ENCODE results near the gene DOCK3.
"Not testable (repeated sequence)": the region's sequence is repeated elsewhere in the genome, so short reads cannot be mapped to it uniquely, and the experiment has no call there.

DOCK3 gene

DNA sequence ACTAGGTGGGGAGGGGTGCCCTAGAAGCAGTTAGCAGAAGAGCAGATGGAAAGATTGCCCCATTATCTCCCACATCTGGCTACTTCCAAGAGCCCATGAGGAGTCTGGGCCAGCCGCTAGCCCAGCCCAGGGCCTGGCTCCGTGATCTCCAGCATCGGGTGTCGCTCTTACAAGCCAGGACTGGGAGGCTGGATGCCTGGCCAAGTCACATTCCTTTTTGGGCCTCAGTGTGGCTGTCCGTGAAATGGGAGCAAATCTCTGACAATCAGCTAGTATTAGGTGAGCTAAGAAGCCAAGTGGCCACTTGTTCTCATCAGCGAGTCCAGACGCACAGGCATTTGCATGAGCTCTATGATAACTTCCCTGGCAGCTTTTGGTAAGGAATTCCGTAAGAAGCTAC, 23.3 kb upstream of the DOCK3 start:
- DNase-seq = no peak

GRCh38 chr3:50651920-50652529, 22.7 kb upstream of the DOCK3 start:
- DNase-seq = no peak

GRCh38 chr3:50652709-50653108, 22.0 kb upstream of the DOCK3 start:
- DNase-seq = peak; percentile 55 to 71

GRCh38 chr3:50653937-50654595, 20.7 kb upstream of the DOCK3 start:
- no peak for DNase-seq

- peak in 1 of 2 experiments; percentile 7 for DNase-seq
Observed at GRCh38 chr3:50655009-50655830, 19.5 kb upstream of the DOCK3 start.

DNA sequence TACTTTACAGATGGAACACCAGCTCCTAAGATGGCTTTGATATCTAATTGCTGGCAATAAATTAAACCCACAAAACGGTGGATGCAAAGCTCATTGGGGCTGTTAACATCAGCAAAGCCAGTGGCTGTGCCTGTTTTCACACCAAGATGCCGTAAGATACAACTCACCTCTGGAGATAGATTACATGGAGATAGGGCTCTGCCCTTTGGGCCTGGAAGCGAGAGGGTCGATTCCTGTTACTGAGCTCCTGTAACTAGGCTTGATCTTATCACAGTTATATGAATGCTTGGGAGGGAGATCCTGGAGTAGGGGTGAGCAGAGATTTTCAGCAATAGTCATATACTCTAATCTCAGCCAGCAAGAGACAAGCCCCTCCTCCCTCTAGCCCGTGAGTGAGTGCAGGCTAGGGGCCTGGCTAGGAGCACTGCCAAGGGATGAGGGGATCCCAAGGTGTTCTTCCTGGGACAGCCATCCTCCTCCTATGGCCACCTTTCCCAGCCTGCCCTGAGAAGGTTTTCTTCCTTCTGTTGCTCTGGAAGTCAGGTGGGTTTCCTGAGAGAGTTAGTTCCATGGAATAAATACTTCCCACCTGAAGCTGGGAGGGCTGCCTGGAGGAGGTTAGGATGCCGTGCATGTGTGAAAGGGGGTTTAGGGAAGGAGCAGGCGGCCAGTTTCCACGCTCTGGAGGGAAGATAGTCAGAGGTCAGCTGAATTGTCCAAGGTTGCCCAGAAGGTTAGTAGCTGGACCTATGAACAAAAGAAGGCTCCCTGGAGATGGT, 18.1 kb upstream of the DOCK3 start:
- no peak for DNase-seq

GRCh38 chr3:50657407-50657806, 17.3 kb upstream of the DOCK3 start:
- no peak for DNase-seq

GRCh38 chr3:50657816-50658215, 16.9 kb upstream of the DOCK3 start:
- no peak for DNase-seq

DNA sequence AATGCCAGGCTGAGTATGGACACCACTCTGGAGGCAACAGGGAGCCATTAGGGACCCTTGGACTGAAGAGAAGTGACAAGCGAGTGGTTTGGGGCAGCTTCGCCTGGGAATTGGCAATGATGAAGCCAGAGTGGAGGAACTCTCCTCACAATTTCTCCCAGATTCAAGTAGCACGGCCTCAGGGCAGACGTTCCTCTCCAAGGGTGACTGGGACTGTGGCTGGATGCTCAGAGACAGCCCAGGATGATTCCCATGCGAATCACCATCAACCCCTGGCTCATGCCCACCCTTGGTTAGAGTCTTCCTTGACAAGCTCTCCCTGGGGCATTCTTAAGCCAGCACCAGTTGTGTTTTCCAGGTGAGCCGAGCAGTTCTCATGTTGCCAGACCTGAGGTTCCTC, 16.3 kb upstream of the DOCK3 start:
- DNase-seq = no peak

- no peak for DNase-seq
Observed at GRCh38 chr3:50658831-50659230, 15.9 kb upstream of the DOCK3 start.

DNA sequence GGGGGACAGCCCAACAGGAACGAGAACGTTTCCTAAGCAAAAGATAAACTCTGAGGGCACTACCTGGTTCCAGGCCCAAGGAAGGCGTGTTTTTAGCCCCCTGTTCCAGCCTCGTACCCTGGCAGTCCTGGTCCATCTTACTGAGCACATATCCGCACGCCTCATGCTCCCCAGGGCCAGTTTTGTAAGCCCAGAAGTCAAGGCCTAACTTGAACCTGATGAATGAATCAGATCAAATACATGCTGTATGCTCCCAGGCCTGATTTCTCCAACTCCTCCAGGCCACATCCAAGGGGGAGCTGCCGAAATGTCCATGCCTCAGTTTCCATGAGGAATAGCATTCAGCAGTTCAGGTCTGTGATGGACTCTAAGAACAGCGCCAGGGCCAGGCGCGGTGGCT, 14.3 kb upstream of the DOCK3 start:
- DNase-seq = no peak

DNA sequence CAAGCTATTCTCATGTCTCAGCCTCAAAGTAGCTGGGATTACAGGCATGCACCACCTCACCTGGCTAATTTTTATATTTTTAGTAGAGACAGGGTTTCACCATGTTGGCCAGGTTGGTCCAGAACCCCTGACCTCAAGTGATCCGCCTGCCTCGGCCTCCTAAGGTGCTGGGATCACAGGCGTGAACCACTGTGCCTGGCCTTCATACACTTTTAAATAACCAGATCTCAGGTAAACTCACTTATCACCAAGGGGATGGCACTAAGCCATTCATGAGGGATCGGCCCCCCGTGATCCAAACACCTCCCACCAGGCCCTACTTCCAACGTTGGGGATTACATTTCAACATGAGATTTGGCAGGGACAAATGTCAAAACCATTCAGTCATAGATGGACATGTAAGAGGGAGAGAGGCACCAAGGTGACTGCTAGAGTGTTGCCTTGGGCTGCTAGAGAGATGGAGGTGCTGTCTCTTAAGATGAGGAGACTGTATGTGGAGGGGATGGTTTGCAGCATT, 13.3 kb upstream of the DOCK3 start:
- no peak for DNase-seq

DNA sequence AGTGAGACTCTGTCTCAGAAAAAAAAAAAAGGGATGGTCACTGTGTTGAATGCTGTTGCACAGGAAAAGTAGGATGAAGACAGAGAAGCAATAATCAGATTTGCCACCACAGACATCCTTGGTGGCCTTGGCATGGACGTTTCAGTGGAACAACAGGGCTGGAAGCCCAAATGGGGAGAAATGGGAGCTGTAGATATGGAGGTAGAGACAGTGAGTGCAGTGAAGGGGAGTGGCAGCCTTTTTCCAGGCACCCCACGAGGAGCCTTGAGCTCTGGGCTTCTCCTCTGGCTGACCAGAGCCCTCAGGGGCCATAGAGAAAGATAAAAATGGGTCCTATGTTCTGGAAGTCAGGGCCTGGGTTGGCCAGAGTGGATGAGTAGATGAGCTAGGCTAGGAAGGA, 12.3 kb upstream of the DOCK3 start:
- no peak for DNase-seq

DNA sequence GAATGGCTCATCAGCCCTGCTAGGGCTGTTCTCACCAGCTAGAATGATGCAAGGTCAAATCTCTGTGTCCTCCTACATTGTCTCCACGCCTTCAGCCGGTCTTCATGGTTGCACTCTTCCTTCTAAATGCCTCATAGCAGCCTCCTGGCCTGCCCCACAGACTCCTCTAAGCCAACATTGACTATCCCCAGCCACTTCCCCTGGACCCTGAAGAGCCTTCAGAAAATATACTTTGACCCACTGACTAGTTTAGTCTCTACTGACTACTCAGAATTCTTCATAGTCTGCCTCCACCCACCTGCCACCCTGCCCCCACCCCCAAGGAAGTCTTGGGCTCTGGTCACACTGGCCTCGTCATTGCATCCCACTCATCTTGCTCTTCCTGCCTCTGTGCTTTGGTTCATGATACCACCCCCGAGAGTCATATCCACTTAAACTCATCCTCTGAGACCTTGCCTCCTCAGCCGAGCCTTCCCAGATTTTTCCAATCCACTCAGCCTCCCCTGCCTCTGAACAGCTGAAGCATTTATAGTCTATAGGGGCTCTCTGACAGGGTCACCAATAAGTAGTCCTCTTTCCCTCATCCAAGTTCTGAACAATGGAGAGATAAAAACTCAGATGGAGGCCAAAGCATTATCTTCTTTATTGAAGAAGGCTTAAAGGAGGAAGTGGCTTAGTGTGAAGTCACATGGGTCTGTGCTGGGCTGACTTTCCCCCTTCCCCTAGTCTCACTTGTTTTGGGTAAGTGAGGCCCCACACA, 9.5 kb upstream of the DOCK3 start:
- peak in 1 of 2 experiments; percentile 25 for DNase-seq

- not testable (repeated sequence) for DNase-seq
Observed at GRCh38 chr3:50665841-50666115, 8.9 kb upstream of the DOCK3 start.

GRCh38 chr3:50666837-50667236, 7.9 kb upstream of the DOCK3 start:
- DNase-seq = no peak

GRCh38 chr3:50671331-50671730, 3.4 kb upstream of the DOCK3 start:
- no peak for DNase-seq

GRCh38 chr3:50672656-50673055, 2.1 kb upstream of the DOCK3 start:
- DNase-seq = no peak

- DNase-seq = no peak
Observed at GRCh38 chr3:50673931-50674330, 796 bp upstream of the DOCK3 start.

GRCh38 chr3:50675179-50676030, 678 bp downstream of the DOCK3 start:
- DNase-seq = no peak

GRCh38 chr3:50676031-50676705, 1.4 kb downstream of the DOCK3 start:
- DNase-seq = no peak
